WTC11 (cell line): ENCODE data around the gene PRELID3B.

Experiments
- CDX4 ChIP-seq: fragments of 250-450 bp; sonication (Bioruptor Pico); IDR thresholded peaks from 2 replicates; pipeline ENCODE4 v1.9.0; 2021; ENCODE audit warnings: moderate library complexity, mild to moderate bottlenecking, inconsistent platforms, borderline replicate concordance
- CREM ChIP-seq: sonication (generic); formaldehyde crosslinking; IDR thresholded peaks from 2 replicates; pipeline ENCODE4 v1.8.1; 2022; ENCODE audit warnings: mild to moderate bottlenecking, missing genetic modification reagents, moderate library complexity
- CTCF ChIP-seq: fragments of 200-600 bp; IDR thresholded peaks from 2 replicates; pipeline ENCODE4 v1.8.0; 2022; ENCODE audit warnings: antibody characterized with exemption
- EMX1 ChIP-seq: fragments of 250-450 bp; sonication (Bioruptor Pico); IDR thresholded peaks from 2 replicates; pipeline ENCODE4 v1.8.0; 2021; ENCODE audit warnings: mild to moderate bottlenecking
- ESRRA ChIP-seq: sonication (generic); formaldehyde crosslinking; IDR thresholded peaks from 2 replicates; pipeline ENCODE4 v1.8.1; 2022; ENCODE audit warnings: mild to moderate bottlenecking, missing genetic modification reagents, borderline replicate concordance
- NFYB ChIP-seq: sonication (generic); formaldehyde crosslinking; conservative IDR thresholded peaks from 2 replicates; pipeline ENCODE4 v1.8.0; 2022; ENCODE audit warnings: low read depth, missing genetic modification reagents
- NR2C2 ChIP-seq: sonication (generic); formaldehyde crosslinking; IDR thresholded peaks from 2 replicates; pipeline ENCODE4 v1.8.0; 2022; ENCODE audit warnings: mild to moderate bottlenecking, missing genetic modification reagents
- SMAD3 ChIP-seq: sonication (generic); formaldehyde crosslinking; IDR thresholded peaks from 2 replicates; pipeline ENCODE4 v1.8.0; 2022; ENCODE audit warnings: missing genetic modification reagents, mild to moderate bottlenecking, borderline replicate concordance
- SP1 ChIP-seq: sonication (generic); formaldehyde crosslinking; conservative IDR thresholded peaks from 2 replicates; pipeline ENCODE4 v1.8.1; 2022; ENCODE audit warnings: missing genetic modification reagents
- ZBTB21 ChIP-seq: sonication (generic); formaldehyde crosslinking; IDR thresholded peaks from 2 replicates; pipeline ENCODE4 v1.8.1; 2023; ENCODE audit warnings: mild to moderate bottlenecking, missing genetic modification reagents, borderline replicate concordance

DNA sequence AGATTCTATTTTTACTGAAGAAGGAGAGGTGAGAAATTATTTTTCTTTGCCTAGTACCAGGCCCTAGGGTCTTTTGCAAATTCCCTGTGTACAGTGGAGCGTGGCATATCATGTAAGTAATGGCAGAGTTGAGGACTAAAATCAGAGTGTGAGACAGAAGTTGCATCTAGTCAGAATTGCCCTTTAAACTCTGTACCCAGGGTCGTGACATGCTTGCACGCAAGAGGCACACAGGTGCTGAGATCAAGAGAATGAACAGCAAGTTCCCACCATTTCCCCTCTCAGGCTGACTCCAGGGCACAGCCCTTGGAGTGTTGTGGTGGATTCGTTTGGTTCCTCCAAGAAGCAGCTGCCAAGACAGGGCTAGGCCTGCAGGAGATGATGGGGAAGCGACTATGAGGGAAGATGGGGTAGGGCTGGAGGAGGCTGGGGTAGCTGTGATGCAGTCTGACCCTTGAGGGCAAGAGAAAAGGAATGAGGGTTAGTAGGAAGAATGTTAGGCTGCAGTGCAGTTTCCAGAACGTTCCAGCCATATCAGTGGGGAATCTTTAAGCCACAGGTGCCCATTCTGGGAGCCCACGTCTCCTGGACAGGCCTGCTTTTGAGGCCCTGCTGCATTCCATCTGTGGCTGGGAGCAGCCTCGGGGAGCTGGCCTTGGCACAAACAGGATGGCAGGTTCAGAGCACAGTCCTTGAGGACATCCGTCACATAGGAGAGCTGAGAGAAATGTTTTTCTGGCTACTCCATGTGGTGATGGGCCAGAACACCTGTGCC, 54.6 kb downstream of the PRELID3B start:
- no peak for TF ChIP-seq CDX4 (CRISPR knock-in tag)
- no peak for TF ChIP-seq CREM
- TF ChIP-seq CTCF = no peak
- TF ChIP-seq SMAD3 (CRISPR knock-in tag) = no peak
- TF ChIP-seq ZBTB21 (CRISPR knock-in tag) = no peak
- no peak for TF ChIP-seq EMX1
- TF ChIP-seq NR2C2 (CRISPR knock-in tag) = no peak
- TF ChIP-seq NFYB = no peak
- no peak for TF ChIP-seq ESRRA (CRISPR knock-in tag)
- TF ChIP-seq SP1 (CRISPR knock-in tag) = no peak
